NCI-H1105 treated with DMSO at 0.1 percent for 48 hours (cell line): ENCODE results near the gene SHOX.
"Not testable (repeated sequence)": the region's sequence is repeated elsewhere in the genome, so short reads cannot be mapped to it uniquely, and the experiment has no call there.

ENCODE experiments used
- DNase-seq: peaks from one replicate; lab custom pipeline; 2025; lab: John Stamatoyannopoulos, UW

SHOX gene

GRCh38 chrX:630612-631496, at the start of gene SHOX:
TSS of gene SHOX (plus strand) at chrX:630791. CDS start at chrX:630898, 107 bp downstream.
- no peak for DNase-seq

GRCh38 chrX:581066-581465, 49.5 kb upstream of the SHOX start:
- DNase-seq: no peak

- DNase-seq: no peak
Observed at GRCh38 chrX:581720-582298, 48.8 kb upstream of the SHOX start.

- no peak for DNase-seq
Observed at GRCh38 chrX:584572-584971, 46.0 kb upstream of the SHOX start.

- DNase-seq: no peak
Observed at GRCh38 chrX:585115-585808, 45.3 kb upstream of the SHOX start.

- no peak for DNase-seq
Observed at GRCh38 chrX:586351-586750, 44.2 kb upstream of the SHOX start.

GRCh38 chrX:589261-589660, 41.3 kb upstream of the SHOX start:
- DNase-seq: not testable (repeated sequence)

- DNase-seq: no peak
Observed at GRCh38 chrX:590693-591404, 39.7 kb upstream of the SHOX start.

- DNase-seq: no peak
Observed at GRCh38 chrX:599837-600715, 30.5 kb upstream of the SHOX start.

- DNase-seq: not testable (repeated sequence)
Observed at GRCh38 chrX:603029-603428, 27.6 kb upstream of the SHOX start.

- DNase-seq: not testable (repeated sequence)
Observed at GRCh38 chrX:604616-605015, 26.0 kb upstream of the SHOX start.

GRCh38 chrX:608088-608487, 22.5 kb upstream of the SHOX start:
- DNase-seq: not testable (repeated sequence)

- DNase-seq: no peak
Observed at GRCh38 chrX:614136-614535, 16.5 kb upstream of the SHOX start.

- DNase-seq: no peak
Observed at GRCh38 chrX:617401-617800, 13.2 kb upstream of the SHOX start.

- DNase-seq: no peak
Observed at GRCh38 chrX:617891-618290, 12.7 kb upstream of the SHOX start.

GRCh38 chrX:618304-618703, 12.3 kb upstream of the SHOX start:
- not testable (repeated sequence) for DNase-seq

- DNase-seq: no peak
Observed at GRCh38 chrX:618761-619450, 11.7 kb upstream of the SHOX start.

- no peak for DNase-seq
Observed at GRCh38 chrX:619451-619811, 11.2 kb upstream of the SHOX start.

- DNase-seq: no peak
Observed at GRCh38 chrX:619812-620531, 10.6 kb upstream of the SHOX start.
